RWPE2 (cell line): ENCODE data around the gene FMN2.
A peak's percentile ranks its signal among the peaks of the same experiment; 100 is the strongest.

Source experiments
- ATAC-seq: fragments of 200-7000 bp; cut with Tn5 transposase; 3 replicates; pipeline ENCODE4 v1.9.1; 2021; ENCODE audit warnings: low read depth
- DNase-seq: peaks from one replicate; pipeline ENCODE4 v3.0.0-alpha.2; 2020; ENCODE audit warnings: low spot score
- H3K27ac ChIP-seq: fragments of 450-650 bp; 2 replicates; pipeline ENCODE4 v1.5.1; 2017; ENCODE audit warnings: mild to moderate bottlenecking; ENCODE audit not compliant: poor library complexity, severe bottlenecking
- H3K27me3 ChIP-seq: fragments of 250-450 bp; sonication (Bioruptor Pico); 2 replicates; pipeline ENCODE4 v1.5.1; 2021; ENCODE audit warnings: mild to moderate bottlenecking, moderate library complexity; ENCODE audit not compliant: insufficient read depth, poor library complexity, severe bottlenecking
- H3K36me3 ChIP-seq: fragments of 250-450 bp; sonication (Bioruptor Pico); 2 replicates; pipeline ENCODE4 v1.5.1; 2020; ENCODE audit warnings: low read depth, mild to moderate bottlenecking, moderate library complexity
- H3K4me1 ChIP-seq: fragments of 250-450 bp; sonication (Bioruptor Pico); 2 replicates; pipeline ENCODE4 v1.5.1; 2021; ENCODE audit warnings: mild to moderate bottlenecking, moderate library complexity; ENCODE audit not compliant: insufficient read depth, poor library complexity, severe bottlenecking
- H3K4me3 ChIP-seq: fragments of 250-450 bp; sonication (Bioruptor Pico); 2 replicates; pipeline ENCODE4 v1.5.1; 2021; ENCODE audit warnings: mild to moderate bottlenecking, moderate library complexity; ENCODE audit not compliant: severe bottlenecking
- H3K9me3 ChIP-seq: fragments of 250-450 bp; sonication (Bioruptor Pico); 2 replicates; pipeline ENCODE4 v1.5.1; 2021; ENCODE audit warnings: mild to moderate bottlenecking, moderate library complexity; ENCODE audit not compliant: severe bottlenecking
- TF ChIP-seq, protein P1 (sequence below): fragments of 450-650 bp; IDR thresholded peaks from one replicate; pipeline ENCODE4 v1.5.1; 2017; ENCODE audit warnings: mild to moderate bottlenecking, moderate library complexity; ENCODE audit not compliant: poor library complexity, severe bottlenecking

FMN2 gene

DNA sequence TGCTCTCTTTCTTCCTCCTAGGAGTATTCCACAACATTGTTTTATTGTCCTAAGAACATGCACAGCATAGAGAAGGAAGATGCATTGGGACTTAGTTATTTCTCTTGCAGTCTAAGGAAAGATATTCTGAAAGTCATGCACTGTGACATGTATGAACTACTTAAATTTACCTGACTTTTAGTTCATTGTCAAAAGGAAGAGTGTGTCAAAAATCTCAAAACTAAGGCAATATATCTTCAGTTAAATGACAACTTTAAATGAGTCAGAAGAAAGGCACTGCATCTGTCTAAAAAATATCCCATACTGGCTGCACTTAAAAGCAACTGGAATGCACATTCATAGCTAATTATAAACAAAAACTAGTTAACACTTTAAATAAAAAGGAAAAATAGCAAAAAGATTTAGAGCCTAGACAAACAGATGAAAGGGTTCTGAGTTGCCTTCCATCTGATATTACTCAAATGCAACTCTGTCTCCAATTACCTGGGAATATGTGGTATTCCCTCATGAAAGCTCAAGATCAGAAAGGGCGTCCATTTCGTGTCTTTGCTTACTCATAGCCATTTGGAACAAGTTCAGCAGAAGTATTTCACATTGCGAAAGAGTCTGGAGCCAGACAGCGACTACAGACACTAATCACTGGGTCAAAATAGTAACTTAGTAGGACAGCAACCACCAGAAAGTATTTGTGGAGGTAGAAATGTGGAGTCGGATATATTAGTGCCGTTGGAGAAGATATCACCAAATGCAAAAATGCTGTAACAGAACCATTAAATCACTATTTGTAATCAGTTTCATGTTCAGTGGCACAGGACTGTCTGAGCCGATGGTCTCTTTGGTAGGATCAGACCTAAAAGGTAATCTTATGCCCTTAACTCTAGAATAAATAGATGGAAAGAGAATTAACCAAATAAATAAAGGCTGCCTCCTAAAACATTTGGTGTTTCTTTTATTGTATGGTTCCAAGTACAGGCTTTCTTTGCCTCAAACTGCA lies 294.6 kb downstream of the FMN2 start:
- TF ChIP-seq, protein P1, sequence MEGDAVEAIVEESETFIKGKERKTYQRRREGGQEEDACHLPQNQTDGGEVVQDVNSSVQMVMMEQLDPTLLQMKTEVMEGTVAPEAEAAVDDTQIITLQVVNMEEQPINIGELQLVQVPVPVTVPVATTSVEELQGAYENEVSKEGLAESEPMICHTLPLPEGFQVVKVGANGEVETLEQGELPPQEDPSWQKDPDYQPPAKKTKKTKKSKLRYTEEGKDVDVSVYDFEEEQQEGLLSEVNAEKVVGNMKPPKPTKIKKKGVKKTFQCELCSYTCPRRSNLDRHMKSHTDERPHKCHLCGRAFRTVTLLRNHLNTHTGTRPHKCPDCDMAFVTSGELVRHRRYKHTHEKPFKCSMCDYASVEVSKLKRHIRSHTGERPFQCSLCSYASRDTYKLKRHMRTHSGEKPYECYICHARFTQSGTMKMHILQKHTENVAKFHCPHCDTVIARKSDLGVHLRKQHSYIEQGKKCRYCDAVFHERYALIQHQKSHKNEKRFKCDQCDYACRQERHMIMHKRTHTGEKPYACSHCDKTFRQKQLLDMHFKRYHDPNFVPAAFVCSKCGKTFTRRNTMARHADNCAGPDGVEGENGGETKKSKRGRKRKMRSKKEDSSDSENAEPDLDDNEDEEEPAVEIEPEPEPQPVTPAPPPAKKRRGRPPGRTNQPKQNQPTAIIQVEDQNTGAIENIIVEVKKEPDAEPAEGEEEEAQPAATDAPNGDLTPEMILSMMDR: no peak
- ATAC-seq: peak; percentile 88
- no peaks in the 10 kb centered on the region for H3K36me3 ChIP-seq
- H3K4me1 ChIP-seq: peaks cover 14% of the 10 kb centered on the region
- no peak for DNase-seq
- H3K27ac ChIP-seq: peak overlapping the region; percentile 79
- peaks cover 3% of the 10 kb centered on the region for H3K9me3 ChIP-seq
- H3K4me3 ChIP-seq: no peak overlapping the region
- H3K27me3 ChIP-seq: no peaks in the 10 kb centered on the region

DNA sequence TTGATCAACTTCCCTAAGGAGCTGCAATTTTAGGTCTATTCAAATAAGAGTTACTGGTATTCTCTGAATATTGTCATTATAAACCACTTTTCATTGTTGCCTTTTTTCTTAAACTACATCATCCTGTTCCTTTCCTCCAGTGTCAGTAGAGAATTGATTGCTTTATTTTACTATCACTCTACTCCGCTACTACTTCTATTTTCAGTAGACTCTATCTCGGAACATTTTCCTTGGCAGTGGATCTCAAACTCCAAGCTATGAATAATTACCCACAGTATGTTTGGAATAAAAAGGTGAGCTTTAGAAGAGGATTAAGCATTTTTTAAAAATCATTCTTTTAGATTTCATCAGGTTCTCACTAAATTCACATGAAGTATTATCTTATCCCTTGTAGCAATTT lies 295.4 kb downstream of the FMN2 start:
- H3K36me3 ChIP-seq: no peaks in the 10 kb centered on the region
- H3K4me1 ChIP-seq: peaks cover 14% of the 10 kb centered on the region
- no peak overlapping the region for H3K4me3 ChIP-seq
- peak overlapping the region; percentile 79 for H3K27ac ChIP-seq
- no peaks in the 10 kb centered on the region for H3K27me3 ChIP-seq
- TF ChIP-seq, protein P1: no peak
- no peak for DNase-seq
- ATAC-seq: no peak
- H3K9me3 ChIP-seq: no peaks in the 10 kb centered on the region

DNA sequence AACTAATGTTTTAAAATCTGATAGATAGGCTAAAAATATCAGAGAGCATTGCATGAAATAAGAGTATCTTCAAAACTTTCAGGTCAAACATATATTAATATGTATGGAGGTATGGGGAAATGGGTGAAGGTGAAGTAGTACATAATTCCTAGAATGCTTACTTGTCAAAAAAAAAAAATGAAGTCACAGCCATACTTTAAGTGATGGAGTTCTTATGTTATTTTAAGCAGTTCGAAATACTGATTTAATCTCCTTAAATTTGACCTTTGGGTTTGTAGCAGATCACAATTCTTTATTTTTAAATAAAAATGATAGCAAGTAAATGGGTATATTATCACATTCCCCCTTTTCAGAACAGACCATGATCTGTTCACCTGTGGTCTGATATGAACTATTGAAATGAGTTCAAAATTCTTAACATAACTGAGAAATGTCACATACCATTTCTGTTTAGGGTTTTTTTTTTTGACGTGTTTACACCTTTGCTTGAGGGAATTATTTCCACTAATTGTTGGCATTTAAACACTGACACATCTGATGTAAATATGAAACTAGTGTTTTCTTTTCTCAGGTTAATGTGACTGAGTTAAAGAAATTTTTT lies 300.1 kb downstream of the FMN2 start:
- no peak for ATAC-seq
- H3K27ac ChIP-seq: no peak overlapping the region
- peaks cover 2% of the 10 kb centered on the region for H3K4me1 ChIP-seq
- DNase-seq: no peak
- no peaks in the 10 kb centered on the region for H3K27me3 ChIP-seq
- H3K36me3 ChIP-seq: no peaks in the 10 kb centered on the region
- TF ChIP-seq, protein P1: no peak
- no peaks in the 10 kb centered on the region for H3K9me3 ChIP-seq
- no peak overlapping the region for H3K4me3 ChIP-seq

DNA sequence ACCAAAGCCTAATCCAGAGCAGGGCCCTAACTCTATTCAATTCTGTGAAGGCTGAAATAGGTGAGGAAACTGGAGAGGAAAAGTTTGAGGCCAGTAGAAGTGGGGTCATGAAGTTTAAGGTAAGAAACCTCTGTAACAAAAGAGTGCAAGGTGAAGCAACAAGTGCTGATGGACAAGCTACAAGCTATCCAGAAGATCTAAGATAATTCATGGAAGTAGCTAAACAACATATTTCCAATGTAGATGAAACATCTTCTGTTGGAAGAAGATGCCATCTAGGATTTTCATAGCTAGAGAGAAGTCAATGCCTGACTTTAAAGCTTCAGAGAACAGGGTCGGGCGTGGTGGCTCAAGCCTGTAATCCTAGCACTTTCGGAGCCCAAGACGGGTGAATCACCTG lies 302.7 kb downstream of the FMN2 start:
- peaks cover 1% of the 10 kb centered on the region for H3K4me1 ChIP-seq
- H3K36me3 ChIP-seq: no peaks in the 10 kb centered on the region
- TF ChIP-seq, protein P1: no peak
- H3K9me3 ChIP-seq: no peaks in the 10 kb centered on the region
- H3K27ac ChIP-seq: no peak overlapping the region
- H3K4me3 ChIP-seq: no peak overlapping the region
- DNase-seq (no peak), ATAC-seq (no peak)
- no peaks in the 10 kb centered on the region for H3K27me3 ChIP-seq
